IMR-90 (cell line): Measurements from ENCODE around the gene SGMS1. TPM values are rescaled to one million over a fixed set of nuclear protein-coding genes. Genes with fewer than 3 reads are reported as not detected.

ENCODE experiments used
- ATAC-seq: fragments of 200-7000 bp; cut with Tn5 transposase; 2 replicates; pipeline ENCODE4 v1.9.1; 2020; ENCODE audit warnings: low read depth, mild to moderate bottlenecking, moderate library complexity
- BruUV-seq: library from RNA; stranded (reverse); fragments of 400-500 nt; replicated peaks from 2 replicates; lab custom pipeline; 2021; lab: Mats Ljungman, UMichigan
- CTCF ChIA-PET: fragments of 300-600 bp; formaldehyde crosslinking; extraction: SDS; loops from one replicate; lab custom pipeline; 2021; ENCODE audit warnings: antibody characterized with exemption; lab: Yijun Ruan, JAX
- POLR2A ChIA-PET: fragments of 300-600 bp; sonication (Branson Sonifier 250); formaldehyde crosslinking; loops from one replicate; lab custom pipeline; 2022; ENCODE audit warnings: antibody characterized with exemption; ENCODE audit not compliant: unreplicated experiment; lab: Charles Lee
- DNase-seq: peaks from one replicate; pipeline ENCODE4 v3.0.0; 2013
- H2AFZ ChIP-seq: replicated peaks from 2 replicates; pipeline ENCODE3; 2013; ENCODE audit warnings: low read length, mild to moderate bottlenecking; ENCODE audit not compliant: poor library complexity
- H2AK5ac ChIP-seq: 2 replicates; pipeline ENCODE4 v1.6.1; 2013; ENCODE audit warnings: low read depth, low read length, inconsistent platforms
- H2AK9ac ChIP-seq: replicated peaks from 2 replicates; pipeline ENCODE3; 2013; ENCODE audit warnings: mild to moderate bottlenecking, low read depth, low read length, moderate library complexity; ENCODE audit not compliant: poor library complexity
- H2BK120ac ChIP-seq: 2 replicates; pipeline ENCODE4 v1.6.1; 2013; ENCODE audit warnings: low read depth, low read length, inconsistent platforms
- H2BK15ac ChIP-seq: 3 replicates; pipeline ENCODE4 v1.6.1; 2013; ENCODE audit warnings: low read depth, low read length, inconsistent platforms
- H2BK20ac ChIP-seq: 2 replicates; pipeline ENCODE4 v1.6.1; 2013; ENCODE audit warnings: low read depth, mild to moderate bottlenecking, inconsistent platforms, low read length, moderate library complexity
- H2BK5ac ChIP-seq: 2 replicates; pipeline ENCODE4 v1.6.1; 2013; ENCODE audit warnings: mild to moderate bottlenecking, low read depth, low read length, inconsistent platforms; ENCODE audit not compliant: poor library complexity, severe bottlenecking
- H3K14ac ChIP-seq: replicated peaks from 2 replicates; pipeline ENCODE4 v1.6.1; 2013; ENCODE audit warnings: low read depth, low read length, inconsistent platforms
- H3K18ac ChIP-seq: 2 replicates; pipeline ENCODE4 v1.6.1; 2013; ENCODE audit warnings: low read depth, low read length, control low read depth
- H3K23ac ChIP-seq: 2 replicates; pipeline ENCODE4 v1.6.1; 2013; ENCODE audit warnings: low read depth, low read length, inconsistent platforms
- H3K27ac ChIP-seq: 2 replicates; pipeline ENCODE4 v1.5.1; 2013; ENCODE audit warnings: mild to moderate bottlenecking, control low read depth, low read length; ENCODE audit not compliant: insufficient read depth
- H3K27me3 ChIP-seq: 2 replicates; pipeline ENCODE4 v1.6.1; 2013; ENCODE audit warnings: low read length; ENCODE audit not compliant: control insufficient read depth, insufficient read depth
- H3K36me3 ChIP-seq: 2 replicates; pipeline ENCODE4 v1.6.1; 2013; ENCODE audit warnings: low read length, mixed read lengths; ENCODE audit not compliant: control insufficient read depth, insufficient read depth
- H3K4ac ChIP-seq: 2 replicates; pipeline ENCODE4 v1.6.1; 2013; ENCODE audit warnings: low read depth, low read length, inconsistent platforms
- H3K4me1 ChIP-seq: 2 replicates; pipeline ENCODE4 v1.6.1; 2013; ENCODE audit warnings: low read length, mixed read lengths; ENCODE audit not compliant: control insufficient read depth, insufficient read depth
- H3K4me2 ChIP-seq: 2 replicates; pipeline ENCODE4 v1.6.1; 2013; ENCODE audit warnings: low read depth, mild to moderate bottlenecking, control low read depth, low read length, moderate library complexity
- H3K4me3 ChIP-seq: 2 replicates; pipeline ENCODE4 v1.5.1; 2013; ENCODE audit warnings: low read depth, mild to moderate bottlenecking, control low read depth, low read length, moderate library complexity; ENCODE audit not compliant: insufficient read depth
- H3K56ac ChIP-seq: 2 replicates; pipeline ENCODE4 v1.6.1; 2013; ENCODE audit warnings: low read length, inconsistent platforms; ENCODE audit not compliant: insufficient read depth; ENCODE audit errors: extremely low read depth
- H3K79me1 ChIP-seq, 2 experiments: 2 replicates each; pipeline ENCODE4 v1.6.1; 2013; ENCODE audit warnings: low read length in 2 of 2, inconsistent platforms in 1 of 2, low read depth in 1 of 2
- H3K9ac ChIP-seq: 2 replicates; pipeline ENCODE4 v1.6.1; 2013; ENCODE audit warnings: low read depth, low read length, control low read depth
- H3K9me1 ChIP-seq: 2 replicates; pipeline ENCODE4 v1.6.1; 2013; ENCODE audit warnings: low read length, inconsistent platforms; ENCODE audit not compliant: insufficient read depth
- H3K9me3 ChIP-seq: 2 replicates; pipeline ENCODE4 v1.6.1; 2013; ENCODE audit warnings: low read length; ENCODE audit not compliant: control insufficient read depth, insufficient read depth
- H4K20me1 ChIP-seq: 2 replicates; pipeline ENCODE4 v1.6.1; 2013; ENCODE audit warnings: low read length, inconsistent platforms; ENCODE audit not compliant: insufficient read depth
- H4K5ac ChIP-seq: 2 replicates; pipeline ENCODE4 v1.6.1; 2013; ENCODE audit warnings: mild to moderate bottlenecking, low read depth, low read length, control low read depth
- H4K8ac ChIP-seq, 2 experiments: 2 replicates each; pipeline ENCODE4 v1.6.1; 2013; ENCODE audit warnings: low read depth in 2 of 2, low read length in 2 of 2, control low read depth in 1 of 2, inconsistent platforms in 1 of 2
- H4K91ac ChIP-seq: 2 replicates; pipeline ENCODE4 v1.6.1; 2013; ENCODE audit warnings: low read depth, low read length, inconsistent platforms; ENCODE audit not compliant: insufficient read depth
- BHLHE40 ChIP-seq: fragments of 150-350 bp; IDR thresholded peaks from 2 replicates; pipeline ENCODE4 v1.6.1; 2016; ENCODE audit warnings: mild to moderate bottlenecking, low read depth, low read length
- CEBPB ChIP-seq: IDR thresholded peaks from 2 replicates; pipeline ENCODE4 v1.6.1; 2012; ENCODE audit warnings: low read depth, low read length, improper control_type of control experiment
- CHD1 ChIP-seq: IDR thresholded peaks from 2 replicates; pipeline ENCODE4 v1.6.1; 2012; ENCODE audit warnings: low read depth, low read length, improper control_type of control experiment
- CTCF ChIP-seq: conservative IDR thresholded peaks from 2 replicates; pipeline ENCODE4 v1.5.1; 2012; ENCODE audit warnings: mild to moderate bottlenecking, low read depth, low read length, improper control_type of control experiment
- ELK1 ChIP-seq: fragments of 150-350 bp; IDR thresholded peaks from 2 replicates; pipeline ENCODE4 v1.6.1; 2016; ENCODE audit warnings: low read depth, mild to moderate bottlenecking, low read length, moderate library complexity, borderline replicate concordance
- FOS ChIP-seq: fragments of 150-350 bp; IDR thresholded peaks from 2 replicates; pipeline ENCODE4 v1.6.1; 2016; ENCODE audit warnings: low read depth, low read length
- MAZ ChIP-seq: IDR thresholded peaks from 2 replicates; pipeline ENCODE4 v1.6.1; 2012; ENCODE audit warnings: low read depth, mild to moderate bottlenecking, low read length, improper control_type of control experiment, moderate library complexity, borderline replicate concordance
- MXI1 ChIP-seq: IDR thresholded peaks from 2 replicates; pipeline ENCODE4 v1.6.1; 2012; ENCODE audit warnings: low read depth, mild to moderate bottlenecking, low read length, moderate library complexity, borderline replicate concordance
- NFE2L2 ChIP-seq: fragments of 150-350 bp; IDR thresholded peaks from 2 replicates; pipeline ENCODE4 v1.6.1; 2016; ENCODE audit warnings: low read depth, mild to moderate bottlenecking, low read length
- RAD21 ChIP-seq: IDR thresholded peaks from 2 replicates; pipeline ENCODE4 v1.6.1; 2012; ENCODE audit warnings: low read length, improper control_type of control experiment
- RCOR1 ChIP-seq: IDR thresholded peaks from 2 replicates; pipeline ENCODE4 v1.6.1; 2012; ENCODE audit warnings: mild to moderate bottlenecking, low read length, improper control_type of control experiment; ENCODE audit not compliant: insufficient replicate concordance
- RFX5 ChIP-seq: IDR thresholded peaks from 2 replicates; pipeline ENCODE4 v1.8.0; 2012; ENCODE audit warnings: low read depth, mild to moderate bottlenecking, low read length, moderate library complexity
- WGBS, 2 experiments: methylation state at CpG; one replicate each; pipeline versions ENCODE4 v1.1.5 to v1.1.7; 2013; ENCODE audit warnings: missing lambda C conversion rate in 2 of 2; ENCODE audit not compliant: insufficient read length in 1 of 2; ENCODE audit errors: extremely low coverage in 2 of 2; 5-methylcytosine and 5-hydroxymethylcytosine counted together
- dilution Hi-C: fragments of 300-500 bp; cut with HindIII; formaldehyde crosslinking; loops from one replicate; pipeline ENCODE4 v1.14.3; 2018; ENCODE audit warnings: low sequenced_read_pairs; ENCODE audit not compliant: unreplicated experiment
- in situ Hi-C: fragments of 300-500 bp; cut with MboI; formaldehyde crosslinking; loops from 3 replicates; pipeline ENCODE4 v1.14.3; 2019; ENCODE audit warnings: low sequenced_read_pairs, inconsistent platforms, mixed read lengths
- intact Hi-C: fragments of 100-400 bp; cut with micrococcal nuclease; formaldehyde crosslinking; loops from 2 replicates; pipeline ENCODE4 v1.10.0; 2022
- polyA plus RNA-seq, 3 experiments: library from polyadenylated mRNA; depleted of rRNA; stranded (reverse); fragments of >200 nt; gene quantifications; 2 replicates each; pipeline ENCODE4 v1.2.3, GENCODE V29; 2012; ENCODE audit warnings: low replicate concordance in 1 of 3
- total RNA-seq: library from RNA; depleted of rRNA; stranded (reverse); fragments of >200 nt; gene quantifications from 2 replicates; pipeline ENCODE4 v1.2.3, GENCODE V29; 2012

SGMS1 gene
- total and polyA plus RNA-seq, 2 of the 4 experiments (the other 2 are of a cell fraction), result 9.8 to 30.8 TPM

GRCh38 chr10:50554376-50554994 lies 69.3 kb downstream of the SGMS1 start (continued):
- TF ChIP-seq BHLHE40, result no peak

GRCh38 chr10:50552771-50553535 lies 70.8 kb downstream of the SGMS1 start:
- Histone ChIP-seq H2AK5ac (peak overlapping the region; percentile 74), H3K4ac (peak overlapping the region; percentile 86), H3K36me3 (0 out of 2 replicates have a peak, but pooled peaks cover 1% of the 10 kb centered on the region), H3K23ac (peak overlapping the region; percentile 28; the same call in 1 of the 2 replicates), H2BK20ac (peak overlapping the region; percentile 86), H4K5ac (peak overlapping the region; percentile 89), H3K27ac (peak overlapping the region; percentile 95; the same call in 1 of the 2 replicates), H3K4me2 (peak overlapping the region; percentile 75), H3K4me3 (no peak overlapping the region), H3K18ac (peak overlapping the region; percentile 92), H3K14ac (peak overlapping the region; percentile 61), H2BK5ac (peak overlapping the region; percentile 98), H3K27me3 (no peaks in the 10 kb centered on the region), H3K9ac (peak overlapping the region; percentile 51), H3K9me1 (peaks cover 12% of the 10 kb centered on the region), H3K4me1 (peaks cover 23% of the 10 kb centered on the region), H4K8ac (peak overlapping the region in 1 of 2 experiments; percentile 82; a peak in 2 of 4 replicates), H3K9me3 (no peaks in the 10 kb centered on the region), H3K56ac (peak overlapping the region; percentile 51; the same call in 1 of the 2 replicates), H2BK120ac (peak overlapping the region; percentile 86), H3K79me1 (peaks cover 30 to 45% of the 10 kb centered on the region in 2 experiments), H2AK9ac (no peak overlapping the region), H2AFZ (no peak overlapping the region), H4K91ac (peak overlapping the region; percentile 85), H2BK15ac (peak overlapping the region; percentile 71), H4K20me1 (peaks cover 11% of the 10 kb centered on the region; the same call in 1 of the 2 replicates)
- DNase-seq (peak; percentile 36), ATAC-seq (peak; percentile 24)
- in situ Hi-C loops (no loop called here), dilution Hi-C loops (no loop called here), intact Hi-C loops (loop anchor here (1.0 to 5.0 kb wide), 4 partner anchors 54 to 134 kb away; no protein-coding TSS in a partner anchor)
- POLR2A ChIA-PET, result no interaction called here
- CTCF ChIA-PET, result interaction anchor here (1.2 kb wide), 1 partner anchor 68 kb away, joined by 3 read pairs; no protein-coding TSS in a partner anchor
- no CpG with 5 or more reads among the region's 4 CpGs for WGBS, 2 experiments
- BruUV-seq, result no TSS peak
- no peak for TF ChIP-seq FOS
- no peak for TF ChIP-seq CEBPB
- no peak for TF ChIP-seq NFE2L2
- TF ChIP-seq RAD21, result peak; percentile 51
- no peak for TF ChIP-seq RFX5
- no peak for TF ChIP-seq CHD1
- no peak for TF ChIP-seq RCOR1
- TF ChIP-seq MXI1, result no peak
- TF ChIP-seq ELK1, result no peak
- peak; percentile 39 for TF ChIP-seq CTCF
- TF ChIP-seq MAZ, result no peak
